Measurements from ENCODE around the gene SH3PXD2A.

DNA sequence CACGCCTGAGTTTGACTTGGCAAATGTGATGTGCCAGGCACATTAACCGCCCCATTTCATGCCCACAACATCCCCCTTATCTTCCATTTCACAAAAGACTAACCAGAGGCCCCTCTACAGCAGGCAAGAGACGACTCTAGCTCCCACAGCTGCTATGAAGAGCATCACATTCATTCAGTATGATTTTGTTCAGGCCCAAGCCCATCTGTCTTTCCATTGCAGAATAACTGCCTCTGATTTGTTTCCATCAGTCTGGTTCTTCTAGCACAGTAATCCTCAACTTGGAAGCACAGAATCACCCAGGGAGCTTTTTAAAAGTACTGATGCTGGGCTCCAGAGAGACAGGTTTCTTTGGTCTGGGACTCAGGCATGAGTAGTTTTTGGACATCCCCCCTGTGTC is 192.1 kb downstream of the SH3PXD2A start:
- no peak for TF ChIP-seq POLR2A (IDR thresholded peaks at IDR 0.05; ENCODE audit: low read depth, low read length)
- TF ChIP-seq, protein P1, sequence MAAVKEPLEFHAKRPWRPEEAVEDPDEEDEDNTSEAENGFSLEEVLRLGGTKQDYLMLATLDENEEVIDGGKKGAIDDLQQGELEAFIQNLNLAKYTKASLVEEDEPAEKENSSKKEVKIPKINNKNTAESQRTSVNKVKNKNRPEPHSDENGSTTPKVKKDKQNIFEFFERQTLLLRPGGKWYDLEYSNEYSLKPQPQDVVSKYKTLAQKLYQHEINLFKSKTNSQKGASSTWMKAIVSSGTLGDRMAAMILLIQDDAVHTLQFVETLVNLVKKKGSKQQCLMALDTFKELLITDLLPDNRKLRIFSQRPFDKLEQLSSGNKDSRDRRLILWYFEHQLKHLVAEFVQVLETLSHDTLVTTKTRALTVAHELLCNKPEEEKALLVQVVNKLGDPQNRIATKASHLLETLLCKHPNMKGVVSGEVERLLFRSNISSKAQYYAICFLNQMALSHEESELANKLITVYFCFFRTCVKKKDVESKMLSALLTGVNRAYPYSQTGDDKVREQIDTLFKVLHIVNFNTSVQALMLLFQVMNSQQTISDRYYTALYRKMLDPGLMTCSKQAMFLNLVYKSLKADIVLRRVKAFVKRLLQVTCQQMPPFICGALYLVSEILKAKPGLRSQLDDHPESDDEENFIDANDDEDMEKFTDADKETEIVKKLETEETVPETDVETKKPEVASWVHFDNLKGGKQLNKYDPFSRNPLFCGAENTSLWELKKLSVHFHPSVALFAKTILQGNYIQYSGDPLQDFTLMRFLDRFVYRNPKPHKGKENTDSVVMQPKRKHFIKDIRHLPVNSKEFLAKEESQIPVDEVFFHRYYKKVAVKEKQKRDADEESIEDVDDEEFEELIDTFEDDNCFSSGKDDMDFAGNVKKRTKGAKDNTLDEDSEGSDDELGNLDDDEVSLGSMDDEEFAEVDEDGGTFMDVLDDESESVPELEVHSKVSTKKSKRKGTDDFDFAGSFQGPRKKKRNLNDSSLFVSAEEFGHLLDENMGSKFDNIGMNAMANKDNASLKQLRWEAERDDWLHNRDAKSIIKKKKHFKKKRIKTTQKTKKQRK (IDR thresholded peaks at IDR 0.05; ENCODE audit: low read depth, low read length), result no peak
- no peak for TF ChIP-seq ETV6 (conservative IDR thresholded peaks at IDR 0.05 in 1 of 2, IDR thresholded peaks at IDR 0.05 in 1 of 2; ENCODE audit: borderline replicate concordance in 1 of 2, low read depth in 1 of 2)
- TF ChIP-seq, protein P2, sequence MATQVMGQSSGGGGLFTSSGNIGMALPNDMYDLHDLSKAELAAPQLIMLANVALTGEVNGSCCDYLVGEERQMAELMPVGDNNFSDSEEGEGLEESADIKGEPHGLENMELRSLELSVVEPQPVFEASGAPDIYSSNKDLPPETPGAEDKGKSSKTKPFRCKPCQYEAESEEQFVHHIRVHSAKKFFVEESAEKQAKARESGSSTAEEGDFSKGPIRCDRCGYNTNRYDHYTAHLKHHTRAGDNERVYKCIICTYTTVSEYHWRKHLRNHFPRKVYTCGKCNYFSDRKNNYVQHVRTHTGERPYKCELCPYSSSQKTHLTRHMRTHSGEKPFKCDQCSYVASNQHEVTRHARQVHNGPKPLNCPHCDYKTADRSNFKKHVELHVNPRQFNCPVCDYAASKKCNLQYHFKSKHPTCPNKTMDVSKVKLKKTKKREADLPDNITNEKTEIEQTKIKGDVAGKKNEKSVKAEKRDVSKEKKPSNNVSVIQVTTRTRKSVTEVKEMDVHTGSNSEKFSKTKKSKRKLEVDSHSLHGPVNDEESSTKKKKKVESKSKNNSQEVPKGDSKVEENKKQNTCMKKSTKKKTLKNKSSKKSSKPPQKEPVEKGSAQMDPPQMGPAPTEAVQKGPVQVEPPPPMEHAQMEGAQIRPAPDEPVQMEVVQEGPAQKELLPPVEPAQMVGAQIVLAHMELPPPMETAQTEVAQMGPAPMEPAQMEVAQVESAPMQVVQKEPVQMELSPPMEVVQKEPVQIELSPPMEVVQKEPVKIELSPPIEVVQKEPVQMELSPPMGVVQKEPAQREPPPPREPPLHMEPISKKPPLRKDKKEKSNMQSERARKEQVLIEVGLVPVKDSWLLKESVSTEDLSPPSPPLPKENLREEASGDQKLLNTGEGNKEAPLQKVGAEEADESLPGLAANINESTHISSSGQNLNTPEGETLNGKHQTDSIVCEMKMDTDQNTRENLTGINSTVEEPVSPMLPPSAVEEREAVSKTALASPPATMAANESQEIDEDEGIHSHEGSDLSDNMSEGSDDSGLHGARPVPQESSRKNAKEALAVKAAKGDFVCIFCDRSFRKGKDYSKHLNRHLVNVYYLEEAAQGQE (IDR thresholded peaks at IDR 0.05; ENCODE audit: low read depth, low read length), result no peak
- TF ChIP-seq, protein P3, sequence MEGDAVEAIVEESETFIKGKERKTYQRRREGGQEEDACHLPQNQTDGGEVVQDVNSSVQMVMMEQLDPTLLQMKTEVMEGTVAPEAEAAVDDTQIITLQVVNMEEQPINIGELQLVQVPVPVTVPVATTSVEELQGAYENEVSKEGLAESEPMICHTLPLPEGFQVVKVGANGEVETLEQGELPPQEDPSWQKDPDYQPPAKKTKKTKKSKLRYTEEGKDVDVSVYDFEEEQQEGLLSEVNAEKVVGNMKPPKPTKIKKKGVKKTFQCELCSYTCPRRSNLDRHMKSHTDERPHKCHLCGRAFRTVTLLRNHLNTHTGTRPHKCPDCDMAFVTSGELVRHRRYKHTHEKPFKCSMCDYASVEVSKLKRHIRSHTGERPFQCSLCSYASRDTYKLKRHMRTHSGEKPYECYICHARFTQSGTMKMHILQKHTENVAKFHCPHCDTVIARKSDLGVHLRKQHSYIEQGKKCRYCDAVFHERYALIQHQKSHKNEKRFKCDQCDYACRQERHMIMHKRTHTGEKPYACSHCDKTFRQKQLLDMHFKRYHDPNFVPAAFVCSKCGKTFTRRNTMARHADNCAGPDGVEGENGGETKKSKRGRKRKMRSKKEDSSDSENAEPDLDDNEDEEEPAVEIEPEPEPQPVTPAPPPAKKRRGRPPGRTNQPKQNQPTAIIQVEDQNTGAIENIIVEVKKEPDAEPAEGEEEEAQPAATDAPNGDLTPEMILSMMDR (IDR thresholded peaks at IDR 0.05 in 2 of 3, conservative IDR thresholded peaks at IDR 0.05 in 1 of 3; ENCODE audit: control insufficient read depth in 2 of 3, extremely low read depth in 1 of 3, insufficient read depth in 1 of 3, low read depth in 3 of 3, low read length in 3 of 3), result no peak
- TF ChIP-seq SP1 (IDR thresholded peaks at IDR 0.05; ENCODE audit: low read depth, low read length), result no peak
- no peak for TF ChIP-seq EZH2 (IDR thresholded peaks at IDR 0.05; ENCODE audit: borderline replicate concordance, control insufficient read depth, low read depth, low read length)
- no peak for TF ChIP-seq SRF (IDR thresholded peaks at IDR 0.05; ENCODE audit: low read depth in 2 of 2, low read length in 2 of 2)

Data from GM12878 (cell line).